ENCODE data around the gene FAM240A. TPM values are rescaled to one million over a fixed set of nuclear protein-coding genes. Genes with fewer than 3 reads are reported as not detected.
"Not testable (repeated sequence)": the region's sequence is repeated elsewhere in the genome, so short reads cannot be mapped to it uniquely, and the experiment has no call there.

Gene FAM240A
- total RNA-seq, result not detected
- long read RNA-seq, result 0 reads

DNA sequence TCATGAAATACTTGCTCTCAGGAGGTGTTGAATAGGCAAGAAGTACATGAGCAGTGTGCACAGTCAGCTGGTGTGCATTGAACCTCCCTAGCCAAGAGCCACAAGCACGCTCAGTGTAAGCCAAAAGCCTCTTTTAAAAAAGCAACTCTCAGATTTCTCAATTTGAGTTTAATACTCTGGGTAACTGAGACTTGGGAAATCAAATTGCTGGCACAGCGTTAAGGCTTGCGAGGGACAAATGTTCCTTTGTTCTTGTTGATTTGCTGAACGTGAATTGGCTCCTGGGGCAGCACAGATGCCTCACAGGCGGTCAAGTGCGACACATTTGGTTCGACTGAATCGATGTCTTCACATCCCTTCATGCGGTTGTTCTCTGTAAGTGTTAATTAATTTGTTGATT is at the start of gene FAM240A:
TSS of gene FAM240A (plus strand) at position 202 of the 400 bp plus-strand sequence. CDS start at position 361, 159 bp downstream.
- intact Hi-C loops (cut with DNase I, micrococcal nuclease), result no loop called here
- ATAC-seq, result no peak
- DNase-seq, result no peak

DNA sequence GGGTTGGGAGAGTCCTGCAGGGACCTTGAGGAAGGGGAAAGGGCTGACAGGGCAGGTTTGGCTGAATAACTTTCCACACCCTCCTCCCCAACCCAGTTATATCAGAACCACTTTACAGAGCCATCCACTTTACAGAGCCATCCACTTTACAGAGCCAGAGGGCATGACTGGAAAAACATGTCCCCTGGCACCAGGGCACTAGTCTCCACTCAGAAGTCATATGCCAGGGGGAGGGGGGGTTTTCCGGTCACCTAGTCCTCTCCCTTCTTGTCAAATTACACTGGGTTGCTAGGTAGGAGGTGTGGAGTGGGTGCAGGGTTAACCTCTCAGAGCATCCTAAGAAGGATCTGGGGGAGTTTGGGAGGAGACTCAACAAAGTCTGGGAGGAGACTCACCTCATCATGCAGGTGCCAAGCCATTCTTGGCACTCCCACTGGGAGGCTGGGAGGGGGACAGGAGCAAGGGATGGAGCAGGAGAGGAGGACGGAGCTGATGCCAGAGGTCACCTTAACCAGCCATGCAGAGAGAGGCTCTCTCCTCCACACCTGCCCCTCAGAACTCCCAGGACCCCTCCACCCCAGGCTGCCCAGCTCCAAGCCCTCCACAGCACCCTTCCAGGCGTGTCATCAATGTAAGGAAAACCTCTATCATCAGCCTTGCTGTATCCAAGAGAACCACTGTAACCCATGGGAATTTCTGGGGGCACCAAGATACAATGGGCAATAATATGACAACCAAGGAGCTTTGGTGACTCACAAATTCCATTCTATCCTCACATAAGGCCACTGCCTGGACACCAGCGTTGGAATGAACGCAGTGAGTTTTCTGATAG is 47.9 kb upstream of the FAM240A start:
- DNase-seq, result no peak
- intact Hi-C loops (cut with DNase I, micrococcal nuclease), result no loop called here
- no peak for ATAC-seq

DNA sequence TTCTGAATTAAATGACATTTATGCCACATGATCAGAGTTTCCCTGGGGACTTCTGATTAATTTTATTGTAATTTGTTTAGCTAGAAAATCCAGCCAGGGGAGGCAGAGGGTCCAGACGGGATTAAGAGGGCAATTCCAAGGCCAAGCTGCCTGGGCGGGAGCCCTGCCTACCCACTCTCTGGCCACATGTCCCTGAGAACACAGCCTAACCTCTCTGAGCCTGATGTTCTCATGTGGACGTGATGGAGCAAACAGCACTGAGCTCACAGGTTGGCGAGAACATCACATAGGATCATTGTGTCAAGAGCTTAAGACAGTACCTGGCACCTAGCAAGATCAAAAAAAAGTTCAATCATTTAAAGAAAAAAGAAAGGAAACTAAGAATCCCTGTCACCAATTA is 47.2 kb upstream of the FAM240A start:
- intact Hi-C loops (cut with DNase I, micrococcal nuclease), result no loop called here
- ATAC-seq (no peak), DNase-seq (no peak)

DNA sequence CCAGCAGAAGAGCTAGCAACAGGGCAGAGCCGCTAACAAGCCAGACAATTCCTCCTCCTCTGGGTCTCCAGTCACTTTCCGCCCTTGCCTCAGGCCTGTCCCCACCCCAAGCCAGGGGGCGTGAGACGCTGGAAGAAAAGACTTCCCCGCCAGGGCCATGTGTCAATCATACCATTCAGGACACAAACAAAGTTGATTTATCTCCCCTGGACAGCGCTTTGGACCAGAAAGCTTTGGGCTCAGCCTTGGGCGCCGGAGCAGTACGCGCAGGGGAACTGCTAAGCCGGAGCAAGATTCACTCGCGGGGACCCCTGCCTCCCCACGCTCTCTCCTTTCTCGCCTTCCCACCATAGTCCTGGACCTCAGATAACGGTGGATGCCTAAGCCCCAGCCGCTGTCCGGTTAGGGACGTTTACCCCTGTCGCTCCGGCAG is 46.7 kb upstream of the FAM240A start:
- DNase-seq (no peak), ATAC-seq (peak; percentile 42)
- intact Hi-C loops (cut with DNase I, micrococcal nuclease), result no loop called here

DNA sequence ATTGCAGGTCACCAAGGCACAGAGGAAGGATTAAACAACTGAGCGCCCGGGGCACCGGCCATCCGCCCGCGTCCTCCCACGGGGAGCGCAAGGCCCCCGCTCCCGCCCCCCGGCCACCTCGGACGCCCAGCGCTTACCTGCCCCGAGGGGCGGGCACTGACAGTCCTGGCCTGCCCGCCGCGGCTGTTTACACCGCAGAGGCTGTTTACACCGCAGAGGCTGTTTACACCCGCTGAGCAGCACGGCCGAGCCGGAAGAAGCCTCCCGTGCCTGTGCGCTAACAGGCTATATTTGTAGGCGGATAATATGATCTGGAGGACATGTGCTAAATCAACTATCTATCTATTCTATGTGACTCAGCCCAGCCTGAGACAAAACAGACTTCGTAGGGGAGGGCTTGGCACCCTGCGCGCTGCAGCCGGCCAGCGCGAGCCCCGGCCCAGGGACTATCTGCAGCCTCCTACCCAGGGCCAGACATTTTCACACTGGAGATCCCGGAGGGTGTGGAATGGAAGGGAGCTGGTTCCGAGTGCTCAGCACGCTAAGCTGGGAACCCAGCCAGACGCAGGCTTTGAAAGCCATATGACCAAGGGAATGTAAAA is 46.2 kb upstream of the FAM240A start, which contains the start of gene LRRC2:
TSS of gene LRRC2 (minus strand) at position 263 of the 602 bp plus-strand sequence. CDS start 14,711 bp downstream, outside the sequence.
- intact Hi-C loops (cut with DNase I, micrococcal nuclease), result no loop called here
- DNase-seq (peak; percentile 46 to 49), ATAC-seq (peak; percentile 83)

DNA sequence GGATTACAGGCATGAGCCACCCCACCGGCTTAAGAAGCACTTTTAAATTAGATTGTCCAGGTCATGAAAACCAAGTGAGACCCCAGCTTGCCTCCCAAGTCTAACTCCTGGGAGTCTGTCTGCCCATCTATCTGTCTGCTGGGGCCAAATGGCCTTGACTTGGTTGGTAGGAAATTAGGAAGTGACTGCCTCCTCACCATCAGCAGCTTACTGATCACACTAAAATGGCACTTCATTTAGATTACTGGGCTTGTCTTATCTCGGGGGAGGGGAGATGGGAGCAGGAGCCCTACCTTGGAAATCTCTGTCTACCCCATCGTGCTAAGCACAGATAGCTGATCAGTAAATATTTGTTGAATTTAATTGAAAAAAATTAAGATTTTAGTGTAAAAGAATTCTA is 40.6 kb upstream of the FAM240A start:
- DNase-seq, result no peak
- intact Hi-C loops (cut with DNase I, micrococcal nuclease), result no loop called here
- ATAC-seq, result no peak

DNA sequence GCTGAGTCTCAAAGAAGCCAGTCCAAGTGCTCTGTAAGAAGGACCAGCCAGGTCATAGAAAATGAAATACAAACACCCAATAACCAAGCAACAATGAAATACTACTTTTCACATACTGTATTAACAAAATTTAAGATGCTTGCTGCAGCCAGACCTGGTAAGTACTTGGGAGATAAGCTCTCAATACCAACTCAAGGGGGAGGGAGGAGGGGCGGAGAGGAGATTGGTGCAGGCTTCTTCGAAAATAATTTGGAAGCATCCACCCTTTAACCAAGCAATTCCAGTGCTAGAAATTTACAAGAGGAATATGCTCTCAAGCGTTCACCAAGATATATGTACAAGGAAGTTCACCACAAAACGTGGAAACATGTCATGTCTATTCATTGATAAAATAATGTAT is 38.6 kb upstream of the FAM240A start:
- intact Hi-C loops (cut with DNase I, micrococcal nuclease), result no loop called here
- DNase-seq (no peak), ATAC-seq (no peak)

DNA sequence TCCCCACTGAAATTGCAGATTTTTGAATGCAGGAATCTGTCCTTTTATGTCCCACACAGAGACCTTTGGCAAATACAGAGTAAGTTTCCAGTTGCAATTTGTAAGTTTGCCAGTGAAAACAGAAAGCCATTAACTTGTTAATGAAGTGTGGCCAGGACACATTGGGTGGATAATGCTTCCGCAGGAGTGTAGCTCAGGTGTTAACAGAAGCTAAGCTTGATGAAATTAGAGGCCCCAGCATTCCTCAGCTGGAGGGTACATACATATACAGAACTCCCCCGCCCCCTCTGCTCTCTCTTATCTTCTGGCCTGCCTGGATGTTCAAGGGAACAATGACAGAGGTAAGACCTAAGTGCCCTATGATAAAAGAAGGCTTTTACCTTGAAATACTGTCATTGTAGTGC is 38.1 kb upstream of the FAM240A start:
- intact Hi-C loops (cut with DNase I, micrococcal nuclease), result no loop called here
- ATAC-seq (no peak), DNase-seq (no peak)

DNA sequence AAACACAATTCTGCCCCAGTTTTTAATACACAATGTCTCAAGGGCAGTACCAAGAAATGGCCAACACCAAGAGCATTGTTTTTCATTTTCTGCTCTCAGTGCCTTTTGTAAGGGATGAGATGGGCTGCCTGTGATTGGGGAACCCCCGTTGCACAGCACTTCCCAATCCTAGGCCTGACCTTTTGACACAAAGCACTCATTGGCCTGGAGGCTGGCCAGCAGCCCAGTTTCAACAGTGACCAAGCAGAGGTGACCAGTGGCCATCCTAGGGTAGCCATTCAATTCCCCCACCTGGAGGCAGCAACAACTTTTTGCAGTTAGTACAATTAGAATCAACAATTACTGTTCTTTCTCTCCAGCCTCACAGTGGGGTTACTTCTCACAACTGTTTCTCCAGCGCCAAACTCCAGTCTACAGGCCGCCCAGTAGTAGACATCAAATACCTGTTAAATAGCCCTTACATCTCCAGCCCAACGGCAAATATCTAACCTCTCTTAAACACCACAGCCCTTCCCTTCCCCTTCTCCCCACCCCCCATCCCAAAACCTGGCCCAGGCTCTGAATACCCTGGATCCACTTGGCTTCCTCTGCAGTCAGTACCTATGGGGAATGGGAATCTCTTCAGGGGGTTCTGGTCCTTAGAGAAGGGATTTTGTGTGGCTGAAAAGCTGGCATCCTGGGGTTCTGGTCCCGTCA is 37.3 kb upstream of the FAM240A start:
- no peak for DNase-seq
- ATAC-seq, result no peak
- intact Hi-C loops (cut with DNase I, micrococcal nuclease), result no loop called here

DNA sequence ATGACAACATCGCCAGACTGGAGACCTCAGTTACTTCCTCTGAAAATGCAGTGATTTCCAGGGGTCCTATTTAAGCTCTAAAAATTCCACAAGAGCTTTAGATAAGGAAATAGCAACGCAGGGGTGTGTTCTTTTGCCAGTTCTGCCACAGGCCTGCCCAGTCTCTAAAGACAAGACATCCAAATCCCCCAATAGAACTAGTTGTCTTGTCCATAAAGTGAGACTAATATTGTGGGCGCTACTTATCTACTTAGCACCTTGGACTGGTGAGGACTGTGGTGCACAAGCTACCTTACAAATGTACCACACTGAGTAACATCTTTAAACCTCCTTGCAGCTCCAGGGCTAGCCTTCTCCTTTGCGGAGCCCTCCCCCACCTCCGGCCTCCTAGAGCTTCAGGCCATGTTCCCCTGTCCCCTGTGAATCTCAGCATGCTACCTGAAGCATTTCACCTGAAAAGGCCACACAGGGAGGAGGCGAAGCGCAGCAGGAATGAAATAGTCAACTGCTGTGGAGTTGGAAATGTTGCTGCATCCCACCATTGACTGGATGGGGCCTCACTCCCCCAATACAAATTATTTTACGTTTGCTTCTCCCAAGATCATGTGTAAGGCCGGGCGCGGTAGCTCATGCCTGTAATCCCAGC is 36.6 kb upstream of the FAM240A start:
- DNase-seq (no peak), ATAC-seq (no peak)
- intact Hi-C loops (cut with DNase I, micrococcal nuclease), result no loop called here

DNA sequence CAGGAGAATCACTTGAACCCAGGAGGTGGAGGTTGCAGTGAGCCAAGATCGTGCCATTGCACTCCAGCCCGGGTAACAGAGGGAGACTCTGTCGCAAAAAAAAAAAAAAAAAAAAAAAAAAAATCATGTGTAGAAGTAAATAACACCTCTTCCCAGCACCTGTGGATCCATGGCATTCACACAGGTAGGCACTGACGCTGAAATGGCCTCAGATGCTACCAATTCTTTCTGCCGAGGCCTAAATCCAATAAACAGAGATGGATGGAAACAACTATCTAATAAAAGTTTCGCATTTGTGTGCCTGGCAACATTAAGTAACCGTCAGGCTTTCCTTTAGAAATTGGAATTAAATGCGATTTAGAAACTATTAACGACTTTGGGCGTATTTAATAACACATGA is 35.9 kb upstream of the FAM240A start:
- no peak for DNase-seq
- intact Hi-C loops (cut with DNase I, micrococcal nuclease), result no loop called here
- no peak for ATAC-seq

DNA sequence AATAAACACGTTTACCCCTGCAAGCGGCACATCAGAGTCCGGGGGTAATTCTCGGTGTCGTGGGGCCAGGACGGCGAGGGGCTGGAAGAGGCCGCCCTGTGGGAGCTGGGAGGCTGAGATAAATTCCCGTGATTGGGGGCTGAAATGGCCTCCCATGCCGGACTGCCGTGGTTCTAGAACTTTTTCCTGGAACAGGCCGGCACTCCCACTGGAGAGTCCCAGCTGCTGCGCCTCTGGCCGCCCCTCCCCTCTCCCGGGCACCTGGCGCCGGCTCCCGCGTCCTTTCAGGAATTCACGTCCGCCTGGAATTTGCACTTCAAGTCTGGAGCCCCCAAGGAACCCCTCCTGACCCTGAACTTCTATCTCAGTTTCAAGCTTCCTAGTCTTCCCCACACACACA is 35.4 kb upstream of the FAM240A start:
- no peak for DNase-seq
- no peak for ATAC-seq
- intact Hi-C loops (cut with DNase I, micrococcal nuclease), result no loop called here

DNA sequence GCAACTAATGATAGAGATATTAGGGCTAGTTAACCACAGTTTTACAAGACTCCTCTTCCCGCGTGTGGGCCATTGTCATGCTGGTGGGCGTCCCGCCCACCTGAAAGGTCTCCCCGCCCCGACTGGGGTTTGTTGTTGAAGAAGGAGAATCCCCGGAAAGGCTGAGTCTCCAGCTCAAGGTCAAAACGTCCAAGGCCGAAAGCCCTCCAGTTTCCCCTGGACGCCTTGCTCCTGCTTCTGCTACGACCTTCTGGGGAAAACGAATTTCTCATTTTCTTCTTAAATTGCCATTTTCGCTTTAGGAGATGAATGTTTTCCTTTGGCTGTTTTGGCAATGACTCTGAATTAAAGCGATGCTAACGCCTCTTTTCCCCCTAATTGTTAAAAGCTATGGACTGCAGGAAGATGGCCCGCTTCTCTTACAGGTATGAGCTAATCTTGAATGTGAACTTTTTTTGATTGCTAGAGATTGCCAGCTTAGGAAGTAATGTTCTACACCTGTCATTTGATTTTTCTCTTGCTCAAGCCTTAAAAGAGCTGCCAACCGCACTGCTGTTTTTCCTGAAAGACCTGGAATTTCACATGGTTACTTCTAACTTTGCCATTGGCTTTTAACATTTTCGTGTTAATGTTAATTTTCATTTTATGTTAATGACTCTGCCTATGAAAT is 34.6 kb upstream of the FAM240A start:
- intact Hi-C loops (cut with DNase I, micrococcal nuclease); DNase-seq; ATAC-seq: not testable (repeated sequence)

DNA sequence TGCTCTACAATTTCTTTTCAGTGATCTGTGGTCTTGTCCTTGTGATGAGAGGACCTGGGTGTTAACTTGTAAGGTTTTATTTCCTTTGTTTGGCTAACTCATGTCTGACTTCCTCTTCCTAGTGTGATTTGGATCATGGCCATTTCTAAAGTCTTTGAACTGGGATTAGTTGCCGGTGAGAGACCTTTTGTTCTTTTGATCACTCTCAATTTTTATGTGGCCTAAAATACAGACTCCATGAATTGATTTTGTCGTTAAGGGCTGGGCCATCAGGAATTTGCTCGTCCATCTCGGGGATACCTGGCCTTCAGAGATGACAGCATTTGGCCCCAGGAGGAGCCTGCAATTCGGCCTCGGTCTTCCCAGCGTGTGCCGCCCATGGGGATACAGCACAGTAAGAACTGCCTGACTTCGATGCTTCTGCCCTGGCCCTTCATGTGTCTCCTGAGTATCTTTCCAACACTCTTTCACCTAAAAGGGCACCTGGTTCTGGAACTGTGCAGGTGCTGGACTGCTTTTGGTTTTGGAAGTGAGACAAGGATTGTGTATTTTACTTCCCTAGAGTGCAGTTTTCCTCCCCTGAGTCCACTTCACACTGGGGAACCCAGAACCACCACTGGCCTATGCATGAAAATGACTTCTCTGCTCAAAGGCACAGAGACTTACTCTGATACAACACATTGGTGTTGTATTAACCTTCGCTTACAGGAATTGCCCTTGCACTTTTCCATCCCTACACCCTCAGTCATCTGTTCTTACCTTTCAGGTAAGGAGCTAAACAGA is 33.2 kb upstream of the FAM240A start:
- no peak for DNase-seq
- intact Hi-C loops (cut with DNase I, micrococcal nuclease), result no loop called here
- peak; percentile 92 for ATAC-seq

DNA sequence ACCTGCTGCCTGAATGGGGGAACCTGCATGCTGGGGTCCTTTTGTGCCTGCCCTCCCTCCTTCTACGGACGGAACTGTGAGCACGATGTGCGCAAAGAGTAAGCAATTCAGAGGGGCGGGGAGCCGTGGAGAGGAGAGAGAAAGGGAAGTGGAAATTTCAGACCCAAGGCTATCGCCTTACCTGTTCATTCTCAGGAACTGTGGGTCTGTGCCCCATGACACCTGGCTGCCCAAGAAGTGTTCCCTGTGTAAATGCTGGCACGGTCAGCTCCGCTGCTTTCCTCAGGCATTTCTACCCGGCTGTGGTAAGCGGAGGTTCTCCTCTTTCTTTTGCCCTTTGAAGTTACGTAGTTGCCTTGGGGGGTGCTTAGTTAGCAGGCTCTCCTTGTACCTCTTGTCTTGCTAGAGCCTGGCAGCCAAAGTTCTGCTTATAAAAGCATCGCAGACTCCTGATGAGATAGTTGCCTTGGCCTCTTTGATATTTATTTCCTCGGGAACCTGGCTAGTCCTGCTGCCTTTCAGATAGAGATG is 32.5 kb upstream of the FAM240A start:
- intact Hi-C loops (cut with DNase I, micrococcal nuclease), result no loop called here
- peak in 1 of 2 donors; percentile 32 for DNase-seq
- peak; percentile 58 for ATAC-seq

DNA sequence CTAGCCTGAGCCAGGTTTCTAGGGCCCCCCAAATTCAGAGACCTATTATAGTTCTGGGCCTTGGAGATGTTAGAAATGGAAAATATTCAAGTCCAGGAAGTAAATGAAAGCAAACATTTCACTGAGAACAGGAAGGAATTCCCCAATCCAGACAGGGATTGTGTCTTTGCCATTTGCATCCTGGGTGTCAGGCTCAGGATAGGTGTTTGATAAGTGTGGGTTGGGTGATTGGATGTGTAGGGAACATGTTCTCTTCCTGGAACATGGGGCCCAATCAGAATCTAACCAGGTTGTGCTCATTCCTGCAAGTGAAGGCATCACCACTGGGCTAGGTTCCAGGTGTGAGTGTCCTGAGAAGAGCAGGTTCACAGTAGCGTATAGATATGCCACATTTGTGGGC is 31.6 kb upstream of the FAM240A start:
- no peak for DNase-seq
- intact Hi-C loops (cut with DNase I, micrococcal nuclease), result no loop called here
- peak; percentile 11 for ATAC-seq

DNA sequence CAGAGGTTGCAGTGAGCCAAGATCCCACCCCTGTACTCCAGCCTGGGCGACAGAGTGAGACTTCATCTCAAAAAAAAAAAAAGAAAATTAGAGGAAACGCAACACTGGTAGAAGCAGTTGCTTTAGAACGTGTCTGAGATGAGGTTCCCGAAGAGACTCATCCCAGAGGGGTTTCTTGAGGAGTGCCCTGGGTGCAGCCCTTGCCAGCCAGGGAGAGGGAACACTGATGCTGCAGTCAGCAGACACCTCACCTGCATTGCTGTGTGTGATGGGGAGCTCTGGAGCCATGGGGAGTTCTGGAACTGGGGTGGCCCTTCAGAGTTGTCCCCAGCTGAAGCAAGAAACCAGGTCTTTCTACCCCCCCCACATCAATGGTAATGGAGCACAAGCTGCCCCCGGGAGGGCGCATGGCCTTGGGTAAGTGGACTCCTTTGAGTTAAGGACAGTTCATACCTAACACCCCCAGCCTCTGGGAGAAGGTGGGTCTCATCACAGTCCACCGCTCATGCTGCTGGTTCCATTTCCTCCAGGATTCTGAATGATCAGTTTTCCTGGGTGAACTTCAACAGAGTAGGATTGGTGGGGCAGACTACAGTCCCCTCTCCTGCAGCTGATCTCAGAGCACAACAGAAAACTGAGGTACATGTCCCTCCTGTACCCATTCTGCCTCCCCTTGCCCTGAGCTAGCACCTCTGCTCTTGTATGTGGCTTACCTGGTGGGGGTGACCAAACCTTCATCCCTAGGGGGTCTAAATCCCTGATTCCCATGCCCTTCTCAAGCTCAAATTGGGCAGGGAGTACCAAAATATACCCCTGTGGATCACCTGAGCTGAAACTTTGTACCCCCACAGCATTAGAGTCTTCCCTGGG is 27.5 kb upstream of the FAM240A start:
- intact Hi-C loops (cut with DNase I, micrococcal nuclease), result no loop called here
- DNase-seq (no peak), ATAC-seq (no peak)

All from left colon (tissue), 2 donors.